ENCODE data around the gene AIRE. TPM values are rescaled to one million over a fixed set of nuclear protein-coding genes. Genes with fewer than 3 reads are reported as not detected.

Gene AIRE
- total and polyA plus RNA-seq, 8 donors: 0.06 to 0.21 (median 0.09) TPM; not detected in 2

- peaks cover 0 to 39% of the 10 kb centered on the region in 2 donors for H3K27me3 ChIP-seq
- DNase-seq: peak; percentile 76 to 92 (median 89)
- intact Hi-C loops (cut with DNase I): no loop called here
- TF ChIP-seq CTCF (IDR thresholded peaks at IDR 0.05): peak; percentile 73 to 78
- H3K4me1 ChIP-seq: peaks cover 21 to 46% of the 10 kb centered on the region in 2 donors
- H3K36me3 ChIP-seq: no peaks in the 10 kb centered on the region
- no peak overlapping the region for H3K4me3 ChIP-seq
- H3K27ac ChIP-seq: peak overlapping the region in 1 of 2 donors; percentile 63
- H3K9me3 ChIP-seq: no peaks in the 10 kb centered on the region
- peak; percentile 70 for ATAC-seq
Observed at GRCh38 chr21:44297525-44298290, 12.0 kb downstream of the AIRE start.

DNA sequence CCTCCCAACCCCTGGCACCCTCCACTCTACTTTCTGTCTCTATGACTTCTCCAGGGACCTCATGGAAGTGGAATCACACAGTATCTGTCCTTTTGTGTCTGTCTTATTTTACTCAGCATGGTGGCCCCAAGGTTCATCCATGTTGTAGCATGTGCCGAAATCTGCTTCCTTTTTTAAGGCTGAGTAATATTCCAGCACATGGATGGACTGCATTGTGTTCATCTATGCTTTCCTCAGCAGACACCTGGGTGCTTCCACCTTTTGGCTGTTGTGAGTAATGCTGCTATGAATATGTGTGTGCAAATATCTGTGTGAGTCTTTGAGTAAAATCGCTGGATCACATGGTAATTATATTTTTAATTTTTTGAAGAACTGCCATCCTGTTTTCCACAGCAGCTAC is 12.6 kb downstream of the AIRE start:
- no peak for DNase-seq
- no peaks in the 10 kb centered on the region for H3K9me3 ChIP-seq
- H3K27ac ChIP-seq: peak overlapping the region in 1 of 2 donors; percentile 63
- peaks cover 21 to 52% of the 10 kb centered on the region in 2 donors for H3K4me1 ChIP-seq
- H3K27me3 ChIP-seq: peaks cover 0 to 33% of the 10 kb centered on the region in 2 donors
- no peaks in the 10 kb centered on the region for H3K36me3 ChIP-seq
- no peak for ATAC-seq
- intact Hi-C loops (cut with DNase I): no loop called here
- no peak for TF ChIP-seq CTCF (IDR thresholded peaks at IDR 0.05)
- no peak overlapping the region for H3K4me3 ChIP-seq

GRCh38 chr21:44299085-44299457 is 13.4 kb downstream of the AIRE start:
- H3K4me1 ChIP-seq: peaks cover 21 to 57% of the 10 kb centered on the region in 2 donors
- H3K4me3 ChIP-seq: peak overlapping the region; percentile 66 to 78
- intact Hi-C loops (cut with DNase I): no loop called here
- no peak for ATAC-seq
- H3K36me3 ChIP-seq: no peaks in the 10 kb centered on the region
- no peaks in the 10 kb centered on the region for H3K9me3 ChIP-seq
- H3K27me3 ChIP-seq: peaks cover 0 to 30% of the 10 kb centered on the region in 2 donors
- peak overlapping the region; percentile 84 to 87 for H3K27ac ChIP-seq
- TF ChIP-seq CTCF (IDR thresholded peaks at IDR 0.05): no peak
- DNase-seq: no peak

DNA sequence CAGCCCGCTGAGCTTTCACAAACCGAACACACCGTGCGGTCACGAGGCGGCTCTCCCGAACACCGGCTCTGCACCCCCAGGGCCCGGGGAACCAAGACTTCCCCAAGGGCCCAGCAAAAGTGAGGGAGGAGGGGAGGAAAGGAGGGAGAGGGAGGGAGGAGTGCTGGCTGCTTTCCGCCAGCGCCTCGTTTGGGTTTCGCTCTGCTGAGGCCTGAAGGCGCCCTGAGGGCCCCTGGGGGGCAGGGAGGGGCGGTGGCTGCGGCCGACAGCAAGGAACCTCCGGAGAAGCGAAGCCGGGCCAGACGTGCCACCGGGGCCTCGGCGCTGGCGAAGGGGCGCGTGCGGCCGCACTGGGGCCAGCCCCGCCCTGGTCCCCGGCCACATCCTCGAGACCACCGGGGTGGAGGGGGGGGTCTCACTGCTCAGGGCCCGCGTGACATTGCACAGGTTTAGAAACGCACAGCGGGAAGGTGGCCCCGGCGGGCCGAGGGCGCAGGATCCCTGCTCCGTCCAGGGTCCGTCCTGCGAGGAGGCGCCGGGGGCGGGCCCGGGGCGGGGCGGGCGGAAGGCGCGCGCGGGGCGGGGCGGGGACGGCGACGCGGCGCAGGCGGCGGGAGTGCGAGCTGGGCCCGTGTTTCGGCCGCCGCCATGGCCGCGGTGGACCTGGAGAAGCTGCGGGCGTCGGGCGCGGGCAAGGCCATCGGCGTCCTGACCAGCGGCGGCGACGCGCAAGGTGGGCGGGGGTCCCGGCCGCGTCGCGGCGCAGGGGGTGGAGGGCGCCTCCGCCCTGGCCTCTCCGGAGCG is 14.0 kb downstream of the AIRE start, which contains the start of gene PFKL:
Gene PFKL, plus strand, starts transcription at position 596 of the 804 bp plus-strand sequence. Its CDS starts 53 bp downstream, at position 649.
- Histone ChIP-seq H3K9me3 (no peaks in the 10 kb centered on the region), H3K27ac (peak within 1 kb of the TSS; percentile 84 to 87), H3K4me3 (peak within 1 kb of the TSS; percentile 66 to 78), H3K27me3 (peaks cover 0 to 26% of the 10 kb centered on the region in 2 donors), H3K4me1 (peaks cover 21 to 58% of the 10 kb centered on the region in 2 donors), H3K36me3 (no peaks in the 10 kb centered on the region)
- TF ChIP-seq CTCF (IDR thresholded peaks at IDR 0.05): no peak
- intact Hi-C loops (cut with DNase I): no loop called here
- DNase-seq: peak; percentile 56 to 95 (median 72)
- ATAC-seq: peak; percentile 74
